GM18502 (cell line): Measurements from ENCODE around the gene SLC45A1.

Source experiments
- ATAC-seq: cut with Tn5 transposase; IDR thresholded peaks from one replicate; pipeline ENCODE4 v1.9.1; 2021; ENCODE audit warnings: mild to moderate bottlenecking; ENCODE audit not compliant: unreplicated experiment, poor library complexity

The SLC45A1 gene

DNA sequence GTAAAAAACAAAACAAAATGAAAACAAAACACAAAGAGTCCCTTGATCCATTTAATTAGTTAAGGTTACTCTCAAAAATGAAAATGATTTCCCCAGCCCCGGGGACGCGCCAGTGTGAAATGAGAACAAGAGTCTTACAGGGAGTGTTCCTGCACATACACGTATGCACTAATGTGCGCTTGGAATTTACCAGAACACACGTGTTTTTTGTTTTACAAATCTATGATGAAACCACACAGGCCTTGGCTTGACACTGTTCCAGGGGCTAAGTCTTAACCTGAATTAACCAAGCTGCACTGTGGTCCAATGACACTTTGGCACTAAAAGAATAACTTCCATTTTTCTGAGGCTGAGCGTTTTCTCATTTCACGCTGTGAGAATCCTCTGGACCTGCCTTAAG, 63.7 kb downstream of the SLC45A1 start:
- ATAC-seq: no peak

GRCh38 chr1:8382051-8382505, 64.2 kb downstream of the SLC45A1 start:
- no peak for ATAC-seq

DNA sequence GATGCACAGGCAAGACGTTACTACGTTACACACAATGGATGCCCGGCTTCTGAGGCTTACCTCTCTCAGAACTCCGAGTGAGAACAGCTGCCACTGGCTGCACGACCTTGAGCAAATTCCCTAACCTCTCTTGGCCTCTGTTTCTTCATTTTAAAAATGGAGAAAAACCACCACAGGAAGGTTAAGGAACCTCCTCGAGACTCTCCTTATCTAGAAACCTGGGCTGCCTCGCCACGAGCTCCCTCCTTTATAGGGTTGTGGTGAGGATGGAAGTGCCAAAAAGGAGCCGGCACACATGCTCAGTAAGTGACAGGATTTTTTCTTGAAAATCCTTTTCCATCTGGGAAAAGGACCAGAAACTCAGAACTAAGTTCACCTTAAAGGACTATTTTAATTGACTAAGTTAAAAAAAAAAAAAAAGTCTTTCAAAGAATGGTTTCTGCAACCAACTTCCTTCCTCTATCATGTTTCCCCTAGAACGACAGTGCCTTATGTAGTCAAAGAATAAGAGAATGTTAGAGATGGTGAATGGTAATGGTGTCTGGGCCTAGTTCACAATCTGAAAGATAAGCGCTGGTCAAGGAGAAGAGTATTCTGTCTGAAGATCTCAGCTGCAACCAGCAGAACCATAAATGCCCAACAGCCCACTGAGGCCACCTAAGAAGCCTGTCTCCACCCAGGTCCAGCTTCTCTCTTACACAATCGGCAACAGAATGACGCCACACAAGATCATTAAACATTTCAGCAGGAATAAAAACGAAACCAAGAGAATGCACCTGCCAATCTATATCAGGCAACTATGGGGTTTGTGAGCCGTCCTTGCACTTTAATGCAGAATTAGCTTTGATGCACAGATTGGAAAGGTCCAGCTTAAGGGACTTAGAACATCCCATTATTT, 64.9 kb downstream of the SLC45A1 start:
- no peak for ATAC-seq

- ATAC-seq: no peak
Measured at GRCh38 chr1:8384088-8384487, 66.2 kb downstream of the SLC45A1 start.

- ATAC-seq: no peak
Measured at GRCh38 chr1:8384577-8384976, 66.7 kb downstream of the SLC45A1 start.

- no peak for ATAC-seq
Measured at GRCh38 chr1:8386247-8386646, 68.3 kb downstream of the SLC45A1 start.

GRCh38 chr1:8388732-8389562, 71.0 kb downstream of the SLC45A1 start:
- no peak for ATAC-seq

- ATAC-seq: no peak
Measured at GRCh38 chr1:8389958-8390535, 72.1 kb downstream of the SLC45A1 start.

GRCh38 chr1:8390707-8391106, 72.8 kb downstream of the SLC45A1 start:
- no peak for ATAC-seq

GRCh38 chr1:8392522-8392921, 74.6 kb downstream of the SLC45A1 start:
- ATAC-seq: no peak
